Fibroblast of lung (primary cell): ENCODE results near the gene RXRA. TPM values are rescaled to one million over a fixed set of nuclear protein-coding genes. Genes with fewer than 3 reads are reported as not detected.

Experiments
- DNase-seq, 2 donors: peaks; one replicate each; pipeline versions ENCODE4 v3.0.0 to v3.0.0-alpha.2; 2010; ENCODE audit warnings: low read depth in 2 of 2
- H2AFZ ChIP-seq: 2 replicates; pipeline ENCODE4 v1.5.1; 2012; ENCODE audit warnings: low read length, control low read depth, inconsistent platforms
- H3K27ac ChIP-seq: 2 replicates; pipeline ENCODE4 v1.5.1; 2011; ENCODE audit warnings: low read length, control low read depth; ENCODE audit not compliant: insufficient read depth
- H3K27me3 ChIP-seq: 2 replicates; pipeline ENCODE4 v1.5.1; 2011; ENCODE audit warnings: mild to moderate bottlenecking, low read length; ENCODE audit not compliant: control insufficient read depth, insufficient read depth
- H3K36me3 ChIP-seq: 2 replicates; pipeline ENCODE4 v1.5.1; 2011; ENCODE audit warnings: low read length; ENCODE audit not compliant: control insufficient read depth, insufficient read depth
- H3K4me1 ChIP-seq: 2 replicates; pipeline ENCODE4 v1.5.1; 2011; ENCODE audit warnings: low read length; ENCODE audit not compliant: control insufficient read depth, insufficient read depth; ENCODE audit errors: extremely low read depth
- H3K4me2 ChIP-seq: 2 replicates; pipeline ENCODE4 v1.5.1; 2011; ENCODE audit warnings: low read length, control low read depth; ENCODE audit not compliant: insufficient read depth; ENCODE audit errors: extremely low read depth
- H3K4me3 ChIP-seq, 4 experiments: fragments of 200-600 bp in 1 of 4; sonication (generic) in 1 of 4; replicated peaks in 1 of 4; 2 replicates each; pipeline ENCODE4 v1.5.1; 2011 to 2016; ENCODE audit warnings: low read length in 4 of 4, low read depth in 3 of 4, mild to moderate bottlenecking in 3 of 4, control low read depth in 2 of 4, inconsistent platforms in 1 of 4, mixed read lengths in 1 of 4; ENCODE audit not compliant: insufficient read depth in 1 of 4; ENCODE audit errors: control extremely low read depth in 1 of 4
- H3K79me2 ChIP-seq: 2 replicates; pipeline ENCODE4 v1.5.1; 2012; ENCODE audit warnings: mild to moderate bottlenecking, low read length, inconsistent platforms; ENCODE audit not compliant: control insufficient read depth, insufficient read depth
- H3K9ac ChIP-seq: 2 replicates; pipeline ENCODE4 v1.5.1; 2011; ENCODE audit warnings: mild to moderate bottlenecking, low read length, control low read depth; ENCODE audit not compliant: insufficient read depth
- H3K9me3 ChIP-seq: 2 replicates; pipeline ENCODE4 v1.5.1; 2012; ENCODE audit warnings: low read depth, low read length; ENCODE audit not compliant: control insufficient read depth, insufficient read depth
- H4K20me1 ChIP-seq: 2 replicates; pipeline ENCODE4 v1.5.1; 2011; ENCODE audit warnings: low read length; ENCODE audit not compliant: control insufficient read depth, insufficient read depth; ENCODE audit errors: extremely low read depth
- EZH2 ChIP-seq: IDR thresholded peaks from 2 replicates; pipeline ENCODE4 v1.5.1; 2012; ENCODE audit warnings: low read length, control low read depth, mild to moderate bottlenecking; ENCODE audit errors: missing control alignments
- polyA plus RNA-seq, 2 donors: library from polyadenylated mRNA; depleted of rRNA in 1 of 2; stranded (reverse) in 1 of 2; unstranded in 1 of 2; fragments of >200 nt; gene quantifications; 2 replicates each; pipeline ENCODE4 v1.2.1, GENCODE V29; 2011 to 2012; ENCODE audit warnings: missing spikeins in 1 of 2
- total RNA-seq: library from RNA; depleted of rRNA; stranded (reverse); fragments of >200 nt; gene quantifications from 2 replicates; pipeline ENCODE4 v1.2.1, GENCODE V29; 2014
- TF ChIP-seq, protein P1 (sequence below), 2 donors: IDR thresholded peaks in 1 of 2; conservative IDR thresholded peaks in 1 of 2; 1 replicate in 1 of 2; 2 replicates in 1 of 2; pipeline ENCODE4 v1.5.1; 2011 to 2012; ENCODE audit warnings: low read length in 2 of 2, control low read depth in 1 of 2, inconsistent platforms in 1 of 2, low read depth in 1 of 2, mild to moderate bottlenecking in 1 of 2

RXRA gene
- total and polyA plus RNA-seq, 2 donors (not counting 1 experiment from before 2014, with no cell fraction given) = 13.3 to 14.9 TPM

DNA sequence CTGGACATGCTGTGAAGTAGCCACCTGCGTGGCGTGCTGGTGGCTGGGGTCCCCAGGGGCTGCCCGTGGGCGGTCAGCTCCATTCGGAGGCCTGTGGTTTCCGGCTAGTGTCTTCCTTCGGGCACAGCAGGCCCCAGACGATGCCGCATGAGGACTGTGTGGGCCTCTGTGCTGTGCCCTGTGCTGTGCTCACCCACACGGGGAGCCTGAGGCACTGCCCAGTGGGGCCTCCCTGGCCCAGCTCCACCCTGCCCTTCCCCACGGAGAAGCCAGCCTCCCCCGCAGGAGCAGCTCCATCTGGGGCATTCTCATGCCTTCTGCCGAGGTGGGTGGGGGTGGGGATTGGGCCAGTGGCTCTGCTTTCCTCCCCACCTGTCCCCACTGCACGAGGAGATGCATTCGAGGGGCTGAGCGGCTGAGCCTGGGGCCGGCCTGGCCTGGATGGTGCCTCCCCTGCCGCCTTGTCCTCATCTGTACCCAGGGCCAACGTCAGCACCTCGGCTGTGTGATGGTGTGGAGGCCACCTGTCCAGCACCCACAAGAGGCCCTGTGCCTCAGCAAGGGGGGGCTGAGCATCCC is 24.2 kb downstream of the RXRA start:
- Histone ChIP-seq H3K9me3 (no peaks in the 10 kb centered on the region), H3K4me3 (no peak overlapping the region), H2AFZ (no peak overlapping the region), H3K4me1 (no peaks in the 10 kb centered on the region), H3K27me3 (no peaks in the 10 kb centered on the region), H3K4me2 (no peak overlapping the region), H3K36me3 (no peaks in the 10 kb centered on the region), H3K79me2 (peaks cover 32% of the 10 kb centered on the region), H3K9ac (no peak overlapping the region), H4K20me1 (no peaks in the 10 kb centered on the region), H3K27ac (no peak overlapping the region)
- DNase-seq = no peak
- no peak for TF ChIP-seq EZH2
- TF ChIP-seq, protein P1, sequence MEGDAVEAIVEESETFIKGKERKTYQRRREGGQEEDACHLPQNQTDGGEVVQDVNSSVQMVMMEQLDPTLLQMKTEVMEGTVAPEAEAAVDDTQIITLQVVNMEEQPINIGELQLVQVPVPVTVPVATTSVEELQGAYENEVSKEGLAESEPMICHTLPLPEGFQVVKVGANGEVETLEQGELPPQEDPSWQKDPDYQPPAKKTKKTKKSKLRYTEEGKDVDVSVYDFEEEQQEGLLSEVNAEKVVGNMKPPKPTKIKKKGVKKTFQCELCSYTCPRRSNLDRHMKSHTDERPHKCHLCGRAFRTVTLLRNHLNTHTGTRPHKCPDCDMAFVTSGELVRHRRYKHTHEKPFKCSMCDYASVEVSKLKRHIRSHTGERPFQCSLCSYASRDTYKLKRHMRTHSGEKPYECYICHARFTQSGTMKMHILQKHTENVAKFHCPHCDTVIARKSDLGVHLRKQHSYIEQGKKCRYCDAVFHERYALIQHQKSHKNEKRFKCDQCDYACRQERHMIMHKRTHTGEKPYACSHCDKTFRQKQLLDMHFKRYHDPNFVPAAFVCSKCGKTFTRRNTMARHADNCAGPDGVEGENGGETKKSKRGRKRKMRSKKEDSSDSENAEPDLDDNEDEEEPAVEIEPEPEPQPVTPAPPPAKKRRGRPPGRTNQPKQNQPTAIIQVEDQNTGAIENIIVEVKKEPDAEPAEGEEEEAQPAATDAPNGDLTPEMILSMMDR (conservative IDR thresholded peaks at IDR 0.05 in 1 of 2, IDR thresholded peaks at IDR 0.05 in 1 of 2; ENCODE audit: low read depth in 1 of 2, low read length in 2 of 2) = no peak

DNA sequence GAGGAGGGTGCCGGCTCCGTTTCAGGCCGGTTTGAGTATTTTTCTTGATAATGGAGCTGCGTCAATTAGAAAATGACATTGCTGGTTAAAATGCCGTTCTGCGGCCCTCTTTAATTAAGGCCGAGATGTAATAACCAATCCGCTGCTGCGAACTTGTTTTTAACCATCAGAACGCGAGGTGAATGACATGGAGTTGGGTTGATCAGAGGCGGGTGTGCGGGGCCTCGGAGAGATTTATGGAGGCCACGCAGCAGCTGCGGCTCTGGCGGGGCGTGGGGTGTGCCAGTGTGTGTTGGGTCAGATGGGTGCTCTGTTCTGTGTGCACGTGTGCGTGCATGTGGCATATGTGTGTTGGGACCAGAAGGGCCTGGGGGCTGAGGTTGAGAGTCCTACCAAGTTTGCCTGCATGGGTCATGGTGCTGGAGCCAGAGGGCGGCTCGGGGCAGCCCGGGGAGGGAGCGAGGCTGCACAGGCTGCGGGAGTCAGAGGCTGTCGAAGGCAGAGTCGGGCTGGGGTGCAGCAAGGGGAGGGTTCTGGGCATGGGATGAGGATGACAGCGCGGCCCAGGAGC is 25.4 kb downstream of the RXRA start:
- Histone ChIP-seq H3K27me3 (no peaks in the 10 kb centered on the region), H4K20me1 (no peaks in the 10 kb centered on the region), H3K27ac (no peak overlapping the region), H3K9ac (no peak overlapping the region), H3K9me3 (no peaks in the 10 kb centered on the region), H3K36me3 (no peaks in the 10 kb centered on the region), H2AFZ (no peak overlapping the region), H3K4me3 (no peak overlapping the region), H3K79me2 (peaks cover 25% of the 10 kb centered on the region), H3K4me2 (no peak overlapping the region), H3K4me1 (no peaks in the 10 kb centered on the region)
- no peak for DNase-seq
- TF ChIP-seq, protein P1 (conservative IDR thresholded peaks at IDR 0.05 in 1 of 2, IDR thresholded peaks at IDR 0.05 in 1 of 2; ENCODE audit: low read depth in 1 of 2, low read length in 2 of 2) = no peak
- TF ChIP-seq EZH2 = no peak

DNA sequence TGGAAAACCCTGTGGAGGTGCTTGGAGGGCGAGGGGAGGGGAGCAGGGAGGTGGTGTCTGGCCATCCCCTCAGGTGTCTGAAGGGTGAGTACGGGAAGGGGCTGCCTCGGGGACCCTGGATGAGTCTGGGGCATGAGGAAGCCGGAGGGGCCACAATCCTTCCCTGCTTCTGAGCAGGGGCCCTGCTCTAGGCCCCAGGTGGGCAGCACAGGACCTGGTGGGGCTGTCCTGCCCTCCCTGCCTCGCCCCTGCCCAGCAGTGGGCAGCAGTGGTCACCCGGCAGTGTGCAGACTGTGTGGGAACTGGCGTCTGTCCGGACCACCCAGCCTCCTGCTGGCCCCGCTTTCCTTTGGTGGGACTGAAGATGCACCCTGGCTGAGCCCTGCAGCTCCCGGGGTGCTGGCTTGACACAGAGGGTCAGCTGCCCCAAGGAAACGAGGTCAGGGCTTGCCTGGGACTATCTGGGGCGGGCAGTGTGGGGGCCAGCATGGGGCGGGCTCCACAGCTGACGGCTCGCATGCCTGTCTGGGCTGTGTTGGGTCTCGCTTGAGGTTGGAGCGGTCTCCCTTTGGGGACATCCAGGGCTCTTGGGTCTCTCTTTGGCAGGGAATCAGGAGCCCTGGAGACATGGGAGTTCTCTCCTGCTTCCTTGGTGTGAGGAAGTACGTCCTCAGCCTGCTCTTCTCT is 26.1 kb downstream of the RXRA start:
- DNase-seq = no peak
- Histone ChIP-seq H3K79me2 (peaks cover 20% of the 10 kb centered on the region), H4K20me1 (no peaks in the 10 kb centered on the region), H3K9ac (no peak overlapping the region), H2AFZ (no peak overlapping the region), H3K4me3 (no peak overlapping the region), H3K27ac (no peak overlapping the region), H3K4me2 (no peak overlapping the region), H3K4me1 (no peaks in the 10 kb centered on the region), H3K36me3 (no peaks in the 10 kb centered on the region), H3K27me3 (no peaks in the 10 kb centered on the region), H3K9me3 (no peaks in the 10 kb centered on the region)
- TF ChIP-seq EZH2 = no peak
- TF ChIP-seq, protein P1 (conservative IDR thresholded peaks at IDR 0.05 in 1 of 2, IDR thresholded peaks at IDR 0.05 in 1 of 2; ENCODE audit: low read depth in 1 of 2, low read length in 2 of 2) = no peak
